Fibroblast of skin of left quadriceps (primary cell): ENCODE data around the gene SGPL1.
"Not testable (repeated sequence)": the region's sequence is repeated elsewhere in the genome, so short reads cannot be mapped to it uniquely, and the experiment has no call there.

Source experiments
- DNase-seq, 2 experiments: peaks; one replicate each; pipeline ENCODE4 v3.0.0-alpha.2; 2013; ENCODE audit warnings: low read depth in 2 of 2

Gene SGPL1

DNA sequence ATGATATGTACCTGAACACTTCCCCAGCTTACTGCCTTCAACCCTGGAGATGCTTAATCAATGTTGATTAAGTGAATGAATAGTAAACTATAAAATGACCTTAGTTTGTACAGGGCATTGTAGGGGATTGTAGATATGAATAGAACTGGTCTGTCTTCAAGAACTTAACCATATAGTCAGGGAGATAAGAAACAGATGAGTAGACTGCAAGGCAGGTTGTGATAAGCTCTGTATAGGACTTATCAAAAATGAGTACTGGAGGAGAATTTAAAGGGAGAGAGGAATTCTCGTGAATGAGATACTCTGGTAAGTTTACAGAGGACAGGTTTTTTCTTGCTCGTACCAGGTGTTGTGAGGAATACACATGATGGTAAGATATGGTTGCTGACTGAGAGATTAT lies 27.6 kb downstream of the SGPL1 start:
- DNase-seq: no peak

DNA sequence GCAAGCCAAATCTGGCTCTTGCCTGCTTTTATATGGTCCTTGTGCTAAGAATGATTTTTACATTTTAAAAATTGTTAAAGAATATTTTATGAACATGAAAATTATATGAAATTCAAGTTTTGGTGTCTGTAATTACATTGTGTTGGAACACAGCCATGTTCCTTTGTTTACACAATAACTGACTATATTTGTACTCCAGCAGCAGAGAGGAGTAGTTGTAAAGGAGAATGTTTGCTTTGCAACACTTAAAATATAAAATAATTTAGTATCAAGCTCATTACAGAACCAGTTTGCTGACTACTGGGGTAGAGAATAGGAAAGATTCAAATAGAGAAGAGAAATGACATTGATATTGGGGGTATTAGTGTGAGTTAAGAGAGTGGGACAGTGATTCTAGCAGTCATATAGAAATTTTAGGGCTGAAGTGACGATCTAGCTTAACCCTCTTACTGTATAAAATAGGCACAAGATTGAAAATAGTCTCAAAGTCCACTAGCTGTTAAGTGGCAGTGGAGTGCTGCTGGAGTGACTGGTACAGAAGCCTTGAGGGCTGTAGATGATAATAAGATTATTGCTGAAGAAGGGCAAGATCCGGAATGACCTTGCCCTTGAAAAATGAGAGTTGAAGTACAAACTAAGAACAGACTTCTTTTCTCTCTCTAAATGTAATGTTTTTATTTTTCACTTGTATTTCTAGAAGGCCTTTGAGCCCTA lies 28.2 kb downstream of the SGPL1 start:
- no peak for DNase-seq

DNA sequence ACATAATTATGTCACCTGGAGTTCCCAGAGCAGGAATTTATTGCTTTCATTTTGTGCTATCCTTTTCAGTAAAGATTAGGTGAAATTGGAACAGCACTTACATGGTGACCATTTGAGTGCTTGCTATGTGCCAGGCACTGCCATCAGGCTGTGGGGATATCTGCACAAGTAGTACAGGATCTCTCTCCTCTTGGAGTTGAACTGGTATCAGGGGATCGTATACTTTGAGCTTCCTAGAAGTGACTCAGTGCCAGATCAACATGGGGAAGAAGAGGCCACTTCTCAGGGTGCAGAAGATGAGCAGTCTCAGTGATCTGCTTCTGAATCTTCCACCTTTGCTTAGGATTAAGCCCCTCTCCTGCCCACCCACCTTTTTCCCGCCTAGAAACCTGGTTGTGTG lies 29.5 kb downstream of the SGPL1 start:
- DNase-seq: no peak

DNA sequence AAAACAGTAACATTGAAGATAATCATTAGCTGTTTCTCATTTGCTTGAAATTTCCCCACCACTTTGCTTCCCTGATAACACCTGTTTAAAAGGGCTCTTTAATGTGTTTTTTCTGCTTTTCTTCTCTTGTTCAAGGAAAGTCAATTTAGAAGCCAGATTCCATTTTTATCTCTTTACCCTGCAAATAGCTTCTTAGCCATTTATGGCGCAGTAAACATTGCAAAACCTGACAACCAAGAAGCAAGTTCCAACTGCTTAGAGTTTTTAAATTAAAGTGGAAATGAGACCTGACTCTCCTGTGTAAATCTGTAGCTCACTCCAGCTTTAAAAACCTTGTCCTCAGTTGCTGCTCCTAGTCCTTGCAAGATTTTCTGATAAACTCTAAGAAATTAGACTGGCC lies 30.1 kb downstream of the SGPL1 start:
- DNase-seq: no peak

DNA sequence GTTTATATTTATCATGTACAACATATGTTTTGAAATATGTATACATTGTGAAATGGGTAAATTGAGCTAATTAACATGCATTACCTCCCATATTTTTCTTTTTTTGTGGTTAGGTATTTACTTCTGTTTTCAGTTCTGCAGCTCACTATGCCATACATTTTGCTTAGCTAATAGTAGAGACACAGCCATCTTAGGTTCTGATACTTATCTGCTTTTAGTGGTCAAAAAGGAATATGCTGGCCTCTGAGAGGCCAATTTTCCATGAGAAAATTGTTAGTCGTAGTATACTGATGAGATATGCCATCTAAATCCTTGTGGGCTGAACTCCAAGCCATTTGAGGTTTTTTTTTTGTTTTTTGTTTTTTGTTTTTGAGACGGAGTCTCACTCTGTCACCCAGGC lies 31.0 kb downstream of the SGPL1 start:
- DNase-seq: no peak

DNA sequence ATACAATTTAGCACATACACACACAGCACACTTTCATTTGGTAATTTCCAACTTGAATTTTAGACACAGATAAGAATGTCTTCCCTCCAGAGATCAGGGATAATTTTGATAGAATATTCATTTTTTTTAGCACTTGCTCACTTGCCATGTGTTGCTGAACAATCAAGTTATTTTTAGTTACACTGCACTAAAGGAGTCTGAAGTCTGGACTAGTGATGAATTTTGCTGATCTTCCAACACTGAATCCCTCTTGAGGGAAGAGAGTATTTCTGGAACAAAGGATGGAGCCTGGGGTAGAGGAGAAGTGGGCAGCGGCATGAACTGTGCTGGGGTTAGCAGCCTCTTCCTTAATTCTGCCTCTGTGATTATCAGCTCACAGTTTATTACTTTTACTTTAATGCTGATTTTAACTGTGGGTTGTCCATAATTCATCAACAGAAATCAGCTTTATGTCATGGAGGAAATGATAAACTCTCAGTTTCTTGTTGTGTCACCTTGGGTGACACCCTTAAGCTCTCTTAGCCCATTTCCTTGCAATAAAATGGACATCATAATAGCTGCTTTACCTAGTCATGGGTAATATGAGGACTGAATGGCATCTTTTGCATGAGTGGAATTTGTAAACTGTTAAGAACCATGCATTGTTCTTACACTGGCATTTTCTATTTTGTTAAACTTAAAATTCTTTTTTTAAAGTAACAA lies 32.1 kb downstream of the SGPL1 start:
- DNase-seq: no peak

DNA sequence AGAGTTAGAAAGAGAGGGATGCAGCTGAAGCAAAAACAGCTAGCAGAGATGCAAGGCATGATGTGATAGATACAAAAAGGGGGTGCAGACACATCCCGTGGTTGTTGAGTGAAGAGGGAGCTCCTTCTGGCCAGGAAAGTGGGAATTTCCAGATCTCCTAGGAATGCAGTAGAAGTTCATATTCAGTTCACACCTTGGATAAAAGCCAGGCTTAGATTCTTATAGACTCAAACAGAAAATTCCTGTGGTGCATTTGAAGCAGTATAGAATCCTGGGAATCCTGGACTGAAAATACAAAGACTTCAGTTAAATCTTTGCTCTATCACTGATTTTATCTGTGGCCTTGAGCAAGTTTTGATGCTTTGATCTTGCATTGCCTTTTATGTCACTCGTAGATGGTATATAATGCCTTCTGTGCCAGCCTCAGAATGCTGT lies 33.9 kb downstream of the SGPL1 start:
- DNase-seq: peak; percentile 92

DNA sequence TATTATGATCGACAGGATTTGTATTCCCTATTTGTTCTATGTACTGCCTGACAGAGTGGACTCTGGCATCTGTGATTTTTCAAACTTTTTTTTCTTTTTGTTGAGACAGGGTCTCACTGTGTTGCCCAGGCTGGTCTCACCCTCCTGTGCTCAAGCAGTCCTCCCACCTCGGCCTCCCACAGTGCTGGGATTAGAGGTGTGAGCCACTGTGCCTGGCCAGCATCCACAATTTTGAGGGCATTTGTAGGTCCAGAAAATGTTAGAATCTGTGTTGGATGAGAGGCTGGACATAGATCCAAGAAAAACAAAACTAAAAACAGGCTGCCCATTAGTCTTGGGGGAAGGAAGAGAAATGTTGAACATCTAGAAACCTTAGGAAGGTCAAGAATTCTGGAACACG lies 34.3 kb downstream of the SGPL1 start:
- DNase-seq: no peak

DNA sequence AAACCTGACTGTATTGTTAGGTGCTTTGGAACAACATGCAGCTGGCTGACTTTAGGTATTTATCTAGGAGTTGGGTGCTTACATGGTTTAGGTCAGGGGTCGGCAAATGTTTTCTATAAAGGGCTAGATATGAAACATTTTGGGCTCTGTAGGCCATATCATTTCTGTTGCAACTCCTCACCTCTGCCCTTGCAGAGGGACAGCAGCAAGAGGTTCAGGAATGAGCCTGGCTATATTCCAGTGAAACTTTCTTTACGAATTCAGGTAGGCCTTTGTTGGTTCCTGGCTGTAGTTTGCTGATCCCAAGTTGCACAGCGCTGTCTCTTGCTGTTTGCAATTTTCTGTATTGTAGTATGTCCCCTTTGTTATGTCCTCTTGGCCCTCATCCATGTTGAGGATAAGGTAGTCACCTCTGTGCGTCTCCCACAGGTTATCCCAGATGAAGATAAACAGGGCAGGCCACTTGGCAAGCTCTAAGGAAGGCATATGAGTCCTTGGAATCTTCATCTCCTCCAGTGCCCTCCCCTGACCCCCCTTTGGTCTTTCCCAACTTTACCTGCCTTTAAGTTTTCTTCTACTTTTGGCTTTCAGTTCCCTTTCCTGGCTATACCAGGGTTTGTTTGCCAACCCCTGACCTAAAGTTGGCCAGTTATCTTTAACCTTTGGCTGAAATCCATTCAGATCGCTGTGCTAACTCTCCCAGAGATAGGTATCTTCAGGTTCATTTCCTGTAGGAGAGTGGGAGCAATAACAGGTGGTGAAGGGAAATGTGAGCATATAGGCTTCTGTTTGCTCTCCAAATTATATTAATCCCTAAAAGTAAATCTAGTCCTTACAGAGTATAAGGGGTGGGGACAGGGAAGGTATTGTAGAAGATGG lies 36.1 kb downstream of the SGPL1 start:
- no peak for DNase-seq

DNA sequence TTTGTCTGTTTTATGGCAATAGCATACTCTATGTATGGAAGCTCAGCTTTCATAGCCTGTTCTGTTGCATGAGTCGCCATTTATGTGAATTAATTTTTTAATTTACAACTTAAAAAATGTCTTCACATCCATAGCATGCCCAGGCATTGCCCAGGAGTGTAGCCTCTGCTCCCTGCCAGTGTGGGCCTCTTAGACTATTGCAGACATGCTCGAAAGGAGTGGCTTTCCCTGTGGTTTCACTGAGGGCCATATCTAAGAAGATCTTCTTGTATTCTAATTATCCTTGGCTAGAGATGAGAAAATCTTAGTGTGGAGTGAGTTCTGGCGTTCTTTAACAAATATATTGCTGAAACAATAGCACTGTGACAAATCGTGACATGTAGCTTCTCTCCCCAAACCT lies 37.3 kb downstream of the SGPL1 start:
- DNase-seq: no peak

DNA sequence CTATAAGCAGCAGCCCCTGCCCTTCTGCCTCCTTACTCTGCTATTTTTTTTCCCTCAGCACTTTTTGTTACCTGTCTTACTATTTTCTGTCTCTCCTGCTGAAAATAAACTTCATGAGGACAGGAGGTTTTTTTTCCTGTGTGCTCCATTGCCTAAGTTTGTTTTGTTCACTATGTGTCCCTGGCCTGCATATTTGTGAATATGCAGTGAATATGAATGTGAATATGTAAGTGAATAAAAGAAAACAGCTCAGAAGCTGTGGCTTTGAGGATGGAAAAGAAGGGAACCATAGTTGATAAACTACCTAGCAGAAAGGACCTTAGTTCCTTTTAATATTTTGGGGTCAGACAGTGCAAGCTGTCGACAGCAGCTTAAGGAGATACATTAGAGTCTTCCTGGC lies 37.7 kb downstream of the SGPL1 start:
- DNase-seq: no peak

DNA sequence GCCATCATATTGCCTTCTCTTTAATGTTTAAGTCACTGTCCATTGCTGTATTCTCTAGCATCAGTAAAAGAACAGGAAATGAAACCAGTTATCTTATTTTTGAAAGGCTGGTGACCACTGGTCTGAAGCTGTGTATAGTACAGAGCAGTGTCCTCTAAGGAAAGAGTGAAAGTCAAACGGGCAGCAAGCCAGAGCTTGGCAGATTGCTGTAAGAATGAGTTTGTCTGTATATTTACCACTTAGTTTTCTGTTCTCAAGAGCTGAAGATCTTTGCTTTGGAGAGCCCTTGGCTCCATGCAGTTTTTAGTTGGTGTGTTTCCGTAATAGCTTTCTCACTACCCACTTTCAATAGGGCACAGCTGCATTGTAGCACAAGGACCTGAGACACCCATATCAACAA lies 40.7 kb downstream of the SGPL1 start:
- no peak for DNase-seq

DNA sequence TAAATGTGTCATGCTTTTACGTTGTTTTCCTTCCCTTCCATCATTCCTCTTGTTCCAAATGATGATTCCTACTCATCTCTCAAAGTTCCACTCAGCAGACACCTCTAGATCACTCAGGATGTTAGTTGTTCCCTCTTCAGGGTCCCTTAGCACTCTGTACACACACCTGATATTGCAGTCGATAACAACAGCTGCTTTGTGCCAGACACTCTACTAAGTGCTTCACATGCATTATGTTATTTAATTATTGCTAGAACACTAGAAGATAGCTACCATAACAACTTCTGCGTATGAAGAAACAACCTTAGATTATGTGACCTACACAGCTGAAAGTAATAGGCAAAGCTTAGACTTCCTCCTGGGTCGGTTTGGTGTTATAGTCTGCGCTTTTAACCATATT lies 43.0 kb downstream of the SGPL1 start:
- no peak for DNase-seq

DNA sequence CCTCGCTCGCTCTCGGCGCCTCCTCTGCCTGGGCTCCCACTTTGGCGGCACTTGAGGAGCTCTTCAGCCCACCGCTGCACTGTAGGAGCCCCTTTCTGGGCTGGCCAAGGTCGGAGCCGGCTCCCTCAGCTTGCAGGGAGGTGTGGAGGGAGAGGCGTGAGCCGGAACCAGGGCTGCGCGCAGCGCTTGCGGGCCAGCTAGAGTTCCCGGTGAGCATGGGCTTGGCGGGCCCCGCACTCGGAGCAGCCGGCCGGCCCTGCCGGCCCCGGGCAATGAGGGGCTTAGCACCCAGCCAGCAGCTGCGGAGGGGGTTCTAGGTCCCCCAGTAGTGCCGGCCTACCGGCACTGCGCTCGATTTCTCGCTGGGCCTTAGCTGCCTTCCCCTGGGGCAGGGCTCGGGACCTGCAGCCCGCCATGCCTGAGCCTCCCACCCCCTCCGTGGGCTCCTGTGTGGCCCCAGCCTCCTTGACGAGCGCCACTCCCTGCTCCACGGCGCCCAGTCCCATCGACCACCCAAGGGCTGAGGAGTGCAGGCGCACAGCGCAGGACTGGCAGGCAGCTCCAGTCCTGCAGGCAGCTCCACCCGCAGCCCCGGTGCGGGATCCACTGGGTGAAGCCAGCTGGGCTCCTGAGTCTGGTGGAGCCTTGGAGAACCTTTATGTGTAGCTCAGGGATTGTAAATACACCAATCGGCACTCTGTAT lies 45.9 kb downstream of the SGPL1 start:
- not testable (repeated sequence) for DNase-seq

DNA sequence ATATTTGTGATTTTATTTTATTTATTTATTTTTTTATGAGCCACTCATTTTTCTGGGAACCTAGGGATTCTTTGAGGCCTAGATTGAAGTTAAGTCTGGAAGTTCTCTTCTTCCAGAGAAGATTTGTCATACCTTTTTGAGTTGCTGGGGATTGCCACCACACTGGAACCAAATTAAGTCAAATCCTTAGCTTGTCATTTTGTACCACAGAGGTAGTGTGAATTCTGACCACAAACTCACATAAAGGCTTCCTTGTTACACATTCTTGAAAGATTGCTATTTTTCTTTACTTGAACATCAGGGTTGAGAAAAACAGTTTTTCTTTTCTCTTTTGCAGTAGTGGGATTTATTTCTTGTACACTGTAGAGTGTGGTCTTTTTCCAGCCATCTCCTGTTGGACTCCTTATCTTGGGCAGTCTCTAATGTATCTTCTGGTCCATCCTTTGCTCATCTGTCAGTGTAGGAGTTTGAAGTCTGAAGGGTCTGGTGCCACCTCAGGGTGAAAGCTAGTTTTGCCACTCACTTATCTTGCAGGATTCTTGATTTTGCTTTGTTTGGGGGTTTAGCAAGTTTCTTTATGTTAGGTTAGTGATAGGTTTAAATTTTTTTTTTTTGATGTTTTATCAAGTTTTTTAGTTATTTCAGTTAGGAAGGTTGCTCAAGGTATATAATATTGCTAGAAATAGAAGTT lies 47.9 kb downstream of the SGPL1 start:
- DNase-seq: no peak

DNA sequence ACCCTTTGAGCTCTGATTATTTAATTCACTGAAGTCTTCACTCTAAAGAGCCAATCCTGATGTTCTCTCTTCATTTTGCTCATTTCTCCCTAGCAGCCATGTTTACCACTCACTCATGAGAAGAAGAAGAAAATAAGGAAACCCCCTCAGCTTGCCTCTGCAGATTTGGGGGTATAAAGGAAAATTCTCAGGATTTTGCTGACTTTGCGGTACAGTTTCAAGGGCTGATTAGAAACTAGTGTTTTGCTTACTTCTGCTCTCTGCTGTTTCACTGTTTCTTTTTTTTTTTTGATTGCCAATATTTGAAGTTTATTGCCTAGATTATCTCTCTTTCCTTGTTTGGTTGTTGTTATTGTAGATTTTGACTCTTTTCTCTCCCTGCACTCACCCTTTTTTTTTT lies 49.2 kb downstream of the SGPL1 start:
- DNase-seq: no peak

DNA sequence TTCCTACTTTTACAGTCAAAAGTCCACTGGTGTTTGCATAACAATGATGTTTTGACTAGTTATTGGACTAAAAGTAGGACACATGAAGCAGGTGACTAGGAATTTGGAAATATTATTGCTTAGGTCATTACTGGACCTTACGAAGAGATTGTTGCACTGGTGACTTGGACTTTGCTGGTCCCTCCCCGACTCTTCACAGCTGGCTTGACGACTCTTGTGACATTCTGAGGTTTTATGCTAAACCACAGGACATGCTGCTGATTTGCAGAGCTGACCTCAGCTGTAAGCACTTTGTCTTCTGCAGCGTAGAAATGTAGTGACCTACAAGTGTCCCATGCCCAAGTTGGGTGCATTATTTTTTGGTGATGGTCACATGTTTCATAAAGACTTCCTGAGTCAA lies 50.7 kb downstream of the SGPL1 start:
- no peak for DNase-seq

DNA sequence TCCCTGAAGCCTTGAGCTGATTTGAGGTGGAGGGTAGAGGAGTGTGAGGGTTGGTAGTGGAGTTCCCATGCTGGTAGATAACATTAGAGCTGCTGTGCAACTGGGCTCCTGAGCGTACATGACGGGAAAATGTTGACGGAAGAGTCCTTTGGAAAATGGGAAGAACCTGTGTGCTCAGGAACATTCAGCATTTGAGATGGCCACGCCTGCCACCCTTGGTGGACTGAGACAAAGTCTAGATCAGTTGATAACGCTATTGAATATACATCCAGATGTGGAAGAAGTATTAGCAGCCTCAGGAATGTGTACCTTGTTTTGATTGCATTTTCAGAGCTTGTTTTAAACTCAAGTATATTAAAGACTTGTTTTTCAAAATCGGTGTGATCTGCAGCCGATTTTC lies 56.5 kb downstream of the SGPL1 start:
- no peak for DNase-seq

DNA sequence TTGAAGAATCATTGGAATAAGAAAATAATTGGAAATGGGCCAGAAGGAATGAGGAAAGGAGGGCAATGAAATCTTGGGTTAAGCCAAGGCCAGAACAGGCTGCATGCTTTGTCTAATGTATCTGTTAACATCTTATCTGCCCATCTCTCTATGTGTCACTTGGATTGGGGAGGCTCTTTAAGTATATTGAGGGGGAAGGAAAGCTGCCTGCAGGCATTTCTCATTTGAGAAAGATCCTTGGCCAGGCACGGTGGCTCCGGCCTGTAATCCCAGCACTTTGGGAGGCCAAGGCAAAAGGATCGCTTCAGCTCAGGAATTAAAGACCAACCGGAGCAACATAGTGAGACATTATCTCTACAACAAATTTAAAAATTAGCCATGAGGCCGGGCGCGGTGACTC lies 58.3 kb downstream of the SGPL1 start:
- DNase-seq: no peak

DNA sequence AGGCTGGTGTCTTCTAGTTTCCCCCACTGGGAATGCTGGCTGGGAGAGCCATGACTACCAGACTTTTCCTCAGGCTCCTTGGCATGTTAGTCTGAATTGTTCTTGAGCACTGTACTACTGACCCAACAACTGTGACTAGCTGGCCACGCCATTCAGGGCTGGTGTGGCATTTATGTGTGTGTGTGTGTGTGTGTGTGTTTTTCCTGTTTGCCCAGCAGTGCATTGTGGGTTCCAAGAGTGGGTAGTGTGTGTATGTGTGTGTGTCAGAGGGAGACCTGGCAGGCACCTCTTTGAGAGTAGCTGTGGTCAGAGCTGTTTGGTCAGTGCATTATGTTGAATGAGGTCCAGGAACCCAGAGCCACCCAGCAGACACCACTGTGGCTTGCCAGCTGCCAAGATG lies 63.5 kb downstream of the SGPL1 start:
- DNase-seq: no peak

DNA sequence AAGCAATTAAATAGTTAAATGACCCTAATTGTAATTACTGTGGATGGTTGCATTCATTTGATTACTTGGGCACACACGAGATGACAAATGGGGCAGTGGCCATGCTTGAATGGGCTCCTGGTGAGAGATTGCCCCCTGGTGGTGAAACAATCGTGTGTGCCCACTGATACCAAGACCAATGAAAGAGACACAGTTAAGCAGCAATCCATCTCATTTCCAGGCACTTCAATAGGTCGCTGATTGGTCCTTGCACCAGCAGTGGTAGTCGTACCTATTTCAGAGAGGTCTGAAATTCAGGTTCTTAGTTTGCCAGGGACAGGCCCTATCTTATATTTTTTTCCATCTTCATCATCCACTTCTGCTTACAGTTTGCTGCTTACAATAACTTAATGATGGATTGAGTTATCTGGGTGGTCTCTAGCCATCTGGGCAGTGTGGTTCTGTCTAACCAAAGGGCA lies 64.4 kb downstream of the SGPL1 start:
- peak; percentile 40 to 49 for DNase-seq
